Measurements from ENCODE around the gene FRK.

DNA sequence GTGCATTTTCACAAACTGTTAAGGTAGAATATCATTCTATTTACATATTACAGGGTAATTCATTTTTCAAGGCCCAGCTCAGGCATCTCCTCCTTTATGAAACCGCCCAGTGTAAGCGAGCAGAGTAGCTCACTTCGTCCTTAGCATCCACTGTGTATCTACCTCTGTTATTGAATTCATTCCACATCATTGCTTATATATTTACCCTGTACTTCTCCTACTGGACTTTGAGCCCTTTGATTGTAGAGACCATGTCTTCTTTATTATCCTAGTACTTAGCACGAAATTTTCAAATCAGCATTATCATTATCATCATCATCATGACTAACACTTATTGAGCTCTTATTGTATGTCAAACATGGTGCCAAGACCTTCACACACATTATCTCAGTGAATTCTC is 76.7 kb downstream of the FRK start:
- TF ChIP-seq, protein P1, sequence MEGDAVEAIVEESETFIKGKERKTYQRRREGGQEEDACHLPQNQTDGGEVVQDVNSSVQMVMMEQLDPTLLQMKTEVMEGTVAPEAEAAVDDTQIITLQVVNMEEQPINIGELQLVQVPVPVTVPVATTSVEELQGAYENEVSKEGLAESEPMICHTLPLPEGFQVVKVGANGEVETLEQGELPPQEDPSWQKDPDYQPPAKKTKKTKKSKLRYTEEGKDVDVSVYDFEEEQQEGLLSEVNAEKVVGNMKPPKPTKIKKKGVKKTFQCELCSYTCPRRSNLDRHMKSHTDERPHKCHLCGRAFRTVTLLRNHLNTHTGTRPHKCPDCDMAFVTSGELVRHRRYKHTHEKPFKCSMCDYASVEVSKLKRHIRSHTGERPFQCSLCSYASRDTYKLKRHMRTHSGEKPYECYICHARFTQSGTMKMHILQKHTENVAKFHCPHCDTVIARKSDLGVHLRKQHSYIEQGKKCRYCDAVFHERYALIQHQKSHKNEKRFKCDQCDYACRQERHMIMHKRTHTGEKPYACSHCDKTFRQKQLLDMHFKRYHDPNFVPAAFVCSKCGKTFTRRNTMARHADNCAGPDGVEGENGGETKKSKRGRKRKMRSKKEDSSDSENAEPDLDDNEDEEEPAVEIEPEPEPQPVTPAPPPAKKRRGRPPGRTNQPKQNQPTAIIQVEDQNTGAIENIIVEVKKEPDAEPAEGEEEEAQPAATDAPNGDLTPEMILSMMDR (IDR thresholded peaks at IDR 0.05): no peak
- no peak for TF ChIP-seq POLR2A (IDR thresholded peaks at IDR 0.05)

Data from testis (tissue), 2 donors.